Neural progenitor cell (in vitro differentiated cells): Measurements from ENCODE around the gene ADARB2.

ENCODE experiments used
- EZH2phosphoT487 ChIP-seq: fragments of 200-600 bp; sonication (generic); IDR thresholded peaks from 2 replicates; pipeline ENCODE4 v1.6.1; 2017; ENCODE audit warnings: antibody characterized with exemption
- TF ChIP-seq, protein P1 (sequence below): fragments of 200-600 bp; sonication (generic); IDR thresholded peaks from 2 replicates; pipeline ENCODE4 v1.5.1; 2017; ENCODE audit warnings: antibody characterized with exemption, mild to moderate bottlenecking

DNA sequence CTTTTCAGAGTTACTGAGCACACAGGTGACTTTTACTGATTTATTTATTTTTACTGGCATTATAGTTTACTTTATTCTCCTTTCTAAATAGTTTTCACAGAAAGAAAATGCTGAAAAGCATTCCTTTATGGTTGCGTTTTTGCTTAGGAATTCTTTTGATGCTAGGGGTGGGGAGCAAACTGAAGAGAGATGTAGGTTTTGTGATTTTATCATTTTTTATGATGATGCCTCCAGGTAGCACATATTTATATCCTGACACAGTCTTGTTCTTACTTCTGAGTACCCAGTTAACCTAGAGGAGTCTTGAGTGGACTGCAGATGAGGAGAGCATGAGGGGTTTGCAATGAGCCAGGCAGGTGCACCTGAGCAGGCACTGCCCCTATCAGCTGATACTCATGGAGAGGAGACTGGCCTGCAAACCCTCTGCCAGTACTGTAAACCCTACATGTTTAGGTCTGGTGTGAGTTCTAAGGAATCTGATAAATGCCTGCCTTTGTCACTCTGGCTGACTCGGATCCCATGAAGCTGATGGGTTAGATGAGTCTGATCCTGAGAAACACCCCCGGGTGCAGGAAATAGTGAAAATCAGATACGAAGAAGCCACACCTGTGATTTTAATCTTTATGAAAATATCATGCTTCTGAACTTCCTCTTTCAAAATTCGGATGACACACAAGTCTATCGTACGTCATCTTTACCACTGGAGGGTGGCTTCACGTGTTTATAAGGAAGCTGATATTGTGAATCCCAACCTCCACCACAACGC lies 378.3 kb downstream of the ADARB2 start:
- no peak for TF ChIP-seq EZH2phosphoT487
- TF ChIP-seq, protein P1, sequence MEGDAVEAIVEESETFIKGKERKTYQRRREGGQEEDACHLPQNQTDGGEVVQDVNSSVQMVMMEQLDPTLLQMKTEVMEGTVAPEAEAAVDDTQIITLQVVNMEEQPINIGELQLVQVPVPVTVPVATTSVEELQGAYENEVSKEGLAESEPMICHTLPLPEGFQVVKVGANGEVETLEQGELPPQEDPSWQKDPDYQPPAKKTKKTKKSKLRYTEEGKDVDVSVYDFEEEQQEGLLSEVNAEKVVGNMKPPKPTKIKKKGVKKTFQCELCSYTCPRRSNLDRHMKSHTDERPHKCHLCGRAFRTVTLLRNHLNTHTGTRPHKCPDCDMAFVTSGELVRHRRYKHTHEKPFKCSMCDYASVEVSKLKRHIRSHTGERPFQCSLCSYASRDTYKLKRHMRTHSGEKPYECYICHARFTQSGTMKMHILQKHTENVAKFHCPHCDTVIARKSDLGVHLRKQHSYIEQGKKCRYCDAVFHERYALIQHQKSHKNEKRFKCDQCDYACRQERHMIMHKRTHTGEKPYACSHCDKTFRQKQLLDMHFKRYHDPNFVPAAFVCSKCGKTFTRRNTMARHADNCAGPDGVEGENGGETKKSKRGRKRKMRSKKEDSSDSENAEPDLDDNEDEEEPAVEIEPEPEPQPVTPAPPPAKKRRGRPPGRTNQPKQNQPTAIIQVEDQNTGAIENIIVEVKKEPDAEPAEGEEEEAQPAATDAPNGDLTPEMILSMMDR: no peak
